Neural cell (in vitro differentiated cells): ENCODE measurements around the gene MT1X. TPM values are rescaled to one million over a fixed set of nuclear protein-coding genes. Genes with fewer than 3 reads are reported as not detected.

Experiments
- H2AFZ ChIP-seq: fragments of 200-600, 300-800 bp; sonication (generic), shearing (Covaris generic); 2 replicates; pipeline ENCODE4 v1.6.0; 2014; ENCODE audit warnings: low read depth, mild to moderate bottlenecking, antibody characterized with exemption, low read length, moderate library complexity
- H3F3A ChIP-seq: fragments of 200-600 bp; shearing (Covaris generic); 2 replicates; pipeline ENCODE4 v1.6.1; 2016; ENCODE audit warnings: mild to moderate bottlenecking, moderate library complexity, mixed read lengths, antibody characterized with exemption, low read length; ENCODE audit not compliant: insufficient read depth, poor library complexity, severe bottlenecking
- H3K27ac ChIP-seq: fragments of 200-600, 300-800 bp; sonication (generic), shearing (Covaris generic); 2 replicates; pipeline ENCODE4 v1.5.1; 2014; ENCODE audit warnings: mild to moderate bottlenecking, low read length, moderate library complexity
- H3K27me3 ChIP-seq: fragments of 300-800, 200-600 bp; sonication (generic), shearing (Covaris generic); 2 replicates; pipeline ENCODE4 v1.6.0; 2014; ENCODE audit warnings: mild to moderate bottlenecking, low read depth, low read length, moderate library complexity; ENCODE audit not compliant: insufficient read depth
- H3K36me3 ChIP-seq: fragments of 300-800, 200-600 bp; sonication (generic), shearing (Covaris generic); 2 replicates; pipeline ENCODE4 v1.5.1; 2014; ENCODE audit warnings: mild to moderate bottlenecking, antibody characterized with exemption, low read length, moderate library complexity; ENCODE audit not compliant: insufficient read depth
- H3K4me2 ChIP-seq: fragments of 300-800, 200-600 bp; sonication (generic), shearing (Covaris generic); 2 replicates; pipeline ENCODE4 v1.6.0; 2014; ENCODE audit warnings: mild to moderate bottlenecking, low read length
- H3K4me3 ChIP-seq: fragments of 300-800, 200-600 bp; sonication (generic), shearing (Covaris generic); 2 replicates; pipeline ENCODE4 v1.5.1; 2014; ENCODE audit warnings: mild to moderate bottlenecking, low read length, moderate library complexity
- H3K79me2 ChIP-seq: fragments of 200-600 bp; shearing (Covaris generic); replicated peaks from 2 replicates; pipeline ENCODE4 v1.6.0; 2014; ENCODE audit warnings: mild to moderate bottlenecking, low read length, moderate library complexity; ENCODE audit not compliant: insufficient read depth
- H3K9ac ChIP-seq: fragments of 300-800, 200-600 bp; sonication (generic), shearing (Covaris generic); 2 replicates; pipeline ENCODE4 v1.6.1; 2016; ENCODE audit warnings: mild to moderate bottlenecking, low read length, mixed read lengths
- H3K9me2 ChIP-seq: fragments of 200-600 bp; shearing (Covaris generic); 2 replicates; pipeline ENCODE4 v1.6.1; 2016; ENCODE audit warnings: mild to moderate bottlenecking, low read length, mixed read lengths; ENCODE audit not compliant: insufficient read depth
- H3K9me3 ChIP-seq: fragments of 200-600, 300-800 bp; sonication (generic), shearing (Covaris generic); 2 replicates; pipeline ENCODE4 v1.6.1; 2016; ENCODE audit warnings: mild to moderate bottlenecking, mixed run types, low read length, moderate library complexity, mixed read lengths
- H4K20me1 ChIP-seq: fragments of 200-600 bp; shearing (Covaris generic); 2 replicates; pipeline ENCODE4 v1.6.1; 2016; ENCODE audit warnings: mild to moderate bottlenecking, mixed run types; ENCODE audit not compliant: insufficient read depth
- CTCF ChIP-seq: fragments of 450-650 bp; IDR thresholded peaks from 2 replicates; pipeline ENCODE4 v1.5.1; 2014; ENCODE audit warnings: antibody characterized with exemption, mild to moderate bottlenecking, moderate library complexity; ENCODE audit not compliant: poor library complexity, severe bottlenecking
- EP300 ChIP-seq: fragments of 450-650 bp; conservative IDR thresholded peaks from 2 replicates; pipeline ENCODE4 v1.6.1; 2014; ENCODE audit warnings: antibody characterized with exemption, mild to moderate bottlenecking, moderate library complexity; ENCODE audit not compliant: poor library complexity, severe bottlenecking
- EZH2 ChIP-seq: fragments of 200-600, 300-800 bp; shearing (Covaris generic), sonication (generic); IDR thresholded peaks from 2 replicates; pipeline ENCODE4 v1.6.1; 2014; ENCODE audit warnings: antibody characterized with exemption, low read length, borderline replicate concordance, mild to moderate bottlenecking; ENCODE audit not compliant: insufficient read depth, poor library complexity, severe bottlenecking
- MXI1 ChIP-seq: fragments of 450-650 bp; conservative IDR thresholded peaks from 2 replicates; pipeline ENCODE4 v1.6.1; 2014; ENCODE audit warnings: antibody characterized with exemption, mild to moderate bottlenecking; ENCODE audit not compliant: poor library complexity, severe bottlenecking
- POLR2AphosphoS5 ChIP-seq: IDR thresholded peaks from 2 replicates; pipeline ENCODE4 v1.6.1; 2012
- RAD21 ChIP-seq: fragments of 450-650 bp; conservative IDR thresholded peaks from 2 replicates; pipeline ENCODE4 v1.6.1; 2014; ENCODE audit warnings: antibody characterized with exemption, mild to moderate bottlenecking, moderate library complexity
- SMC3 ChIP-seq: fragments of 450-650 bp; conservative IDR thresholded peaks from 2 replicates; pipeline ENCODE4 v1.6.1; 2014; ENCODE audit warnings: antibody characterized with exemption, mild to moderate bottlenecking, moderate library complexity; ENCODE audit not compliant: poor library complexity
- TAF1 ChIP-seq: IDR thresholded peaks from 2 replicates; pipeline ENCODE4 v1.6.1; 2012; ENCODE audit warnings: low read depth
- polyA plus RNA-seq: library from polyadenylated mRNA; depleted of rRNA; stranded (reverse); fragments of >200 nt; gene quantifications from 2 replicates; pipeline ENCODE4 v1.2.3, GENCODE V29; 2014
- TF ChIP-seq, protein P1 (sequence below): IDR thresholded peaks from 2 replicates; pipeline ENCODE4 v1.6.1; 2012; ENCODE audit warnings: borderline replicate concordance

Gene MT1X
- polyA plus RNA-seq, 1 donor from 2014 or later: 8.1 TPM

DNA sequence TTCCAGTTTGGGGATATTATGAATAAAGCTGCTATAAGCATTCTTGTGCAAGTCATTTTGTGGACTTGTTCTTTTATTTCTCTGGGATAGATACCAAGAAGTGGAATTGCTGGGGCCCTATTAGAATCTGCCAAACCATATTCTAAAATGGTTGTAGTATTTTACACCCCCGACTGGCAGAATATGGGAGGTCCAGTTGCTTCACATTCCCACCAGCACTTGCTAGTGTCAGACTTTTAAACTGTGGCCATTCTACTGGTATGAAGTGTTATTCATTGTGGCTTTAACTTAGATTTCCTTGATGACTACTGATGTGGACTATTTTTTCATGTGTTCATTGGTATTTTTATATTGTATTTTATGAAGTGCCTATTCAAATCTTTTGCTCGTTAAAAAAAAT is 29.6 kb downstream of the MT1X start:
- Histone ChIP-seq H3K27ac (no peak overlapping the region), H3K27me3 (no peaks in the 10 kb centered on the region), H3K79me2 (no peaks in the 10 kb centered on the region), H2AFZ (no peak overlapping the region), H3K9me3 (no peaks in the 10 kb centered on the region), H3K36me3 (no peaks in the 10 kb centered on the region), H3F3A (no peaks in the 10 kb centered on the region), H3K9me2 (no peaks in the 10 kb centered on the region), H3K4me3 (no peak overlapping the region), H4K20me1 (no peaks in the 10 kb centered on the region), H3K9ac (no peak overlapping the region), H3K4me2 (no peak overlapping the region)
- TF ChIP-seq RAD21 (no peak), MXI1 (no peak), EP300 (no peak), CTCF (no peak), EZH2 (no peak), POLR2AphosphoS5 (no peak), TAF1 (no peak), SMC3 (no peak)
- TF ChIP-seq, protein P1, sequence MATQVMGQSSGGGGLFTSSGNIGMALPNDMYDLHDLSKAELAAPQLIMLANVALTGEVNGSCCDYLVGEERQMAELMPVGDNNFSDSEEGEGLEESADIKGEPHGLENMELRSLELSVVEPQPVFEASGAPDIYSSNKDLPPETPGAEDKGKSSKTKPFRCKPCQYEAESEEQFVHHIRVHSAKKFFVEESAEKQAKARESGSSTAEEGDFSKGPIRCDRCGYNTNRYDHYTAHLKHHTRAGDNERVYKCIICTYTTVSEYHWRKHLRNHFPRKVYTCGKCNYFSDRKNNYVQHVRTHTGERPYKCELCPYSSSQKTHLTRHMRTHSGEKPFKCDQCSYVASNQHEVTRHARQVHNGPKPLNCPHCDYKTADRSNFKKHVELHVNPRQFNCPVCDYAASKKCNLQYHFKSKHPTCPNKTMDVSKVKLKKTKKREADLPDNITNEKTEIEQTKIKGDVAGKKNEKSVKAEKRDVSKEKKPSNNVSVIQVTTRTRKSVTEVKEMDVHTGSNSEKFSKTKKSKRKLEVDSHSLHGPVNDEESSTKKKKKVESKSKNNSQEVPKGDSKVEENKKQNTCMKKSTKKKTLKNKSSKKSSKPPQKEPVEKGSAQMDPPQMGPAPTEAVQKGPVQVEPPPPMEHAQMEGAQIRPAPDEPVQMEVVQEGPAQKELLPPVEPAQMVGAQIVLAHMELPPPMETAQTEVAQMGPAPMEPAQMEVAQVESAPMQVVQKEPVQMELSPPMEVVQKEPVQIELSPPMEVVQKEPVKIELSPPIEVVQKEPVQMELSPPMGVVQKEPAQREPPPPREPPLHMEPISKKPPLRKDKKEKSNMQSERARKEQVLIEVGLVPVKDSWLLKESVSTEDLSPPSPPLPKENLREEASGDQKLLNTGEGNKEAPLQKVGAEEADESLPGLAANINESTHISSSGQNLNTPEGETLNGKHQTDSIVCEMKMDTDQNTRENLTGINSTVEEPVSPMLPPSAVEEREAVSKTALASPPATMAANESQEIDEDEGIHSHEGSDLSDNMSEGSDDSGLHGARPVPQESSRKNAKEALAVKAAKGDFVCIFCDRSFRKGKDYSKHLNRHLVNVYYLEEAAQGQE: no peak

GRCh38 chr16:56713794-56714193 is 31.5 kb downstream of the MT1X start:
- Histone ChIP-seq H3K27ac (no peak overlapping the region), H3K36me3 (no peaks in the 10 kb centered on the region), H3F3A (no peaks in the 10 kb centered on the region), H3K4me3 (no peak overlapping the region), H3K27me3 (no peaks in the 10 kb centered on the region), H2AFZ (no peak overlapping the region), H4K20me1 (no peaks in the 10 kb centered on the region), H3K9me3 (no peaks in the 10 kb centered on the region), H3K9me2 (no peaks in the 10 kb centered on the region), H3K4me2 (no peak overlapping the region), H3K9ac (no peak overlapping the region), H3K79me2 (no peaks in the 10 kb centered on the region)
- TF ChIP-seq RAD21: no peak
- TF ChIP-seq POLR2AphosphoS5: no peak
- TF ChIP-seq, protein P1: no peak
- no peak for TF ChIP-seq CTCF
- TF ChIP-seq EZH2: no peak
- TF ChIP-seq SMC3: no peak
- no peak for TF ChIP-seq MXI1
- TF ChIP-seq EP300: no peak
- no peak for TF ChIP-seq TAF1
